Mesendoderm (in vitro differentiated cells): ENCODE data around the gene LRRC36.
A peak's percentile ranks its signal among the peaks of the same experiment; 100 is the strongest.

Experiments used
- DNase-seq: peaks from one replicate; pipeline ENCODE4 v3.0.0; 2013
- H2AK5ac ChIP-seq: 2 replicates; pipeline ENCODE4 v1.6.1; 2013; ENCODE audit warnings: low read length, inconsistent platforms
- H2BK120ac ChIP-seq: 2 replicates; pipeline ENCODE4 v1.6.1; 2013; ENCODE audit warnings: low read depth, mild to moderate bottlenecking, low read length, moderate library complexity, mixed read lengths
- H2BK15ac ChIP-seq: replicated peaks from 2 replicates; pipeline ENCODE4 v1.6.1; 2013; ENCODE audit warnings: low read depth, mild to moderate bottlenecking, moderate library complexity
- H2BK5ac ChIP-seq: 2 replicates; pipeline ENCODE4 v1.6.1; 2013; ENCODE audit warnings: low read length, inconsistent platforms
- H3K18ac ChIP-seq: 2 replicates; pipeline ENCODE4 v1.6.1; 2013; ENCODE audit warnings: mild to moderate bottlenecking, low read length, mixed read lengths
- H3K23ac ChIP-seq: one replicate; pipeline ENCODE4 v1.6.1; 2013; ENCODE audit warnings: low read length
- H3K27ac ChIP-seq: 2 replicates; pipeline ENCODE4 v1.5.1; 2013; ENCODE audit warnings: low read depth, mild to moderate bottlenecking, inconsistent platforms, low read length, moderate library complexity
- H3K27me3 ChIP-seq: 2 replicates; pipeline ENCODE4 v1.6.1; 2013; ENCODE audit warnings: low read length, control low read depth, mild to moderate bottlenecking, inconsistent platforms; ENCODE audit not compliant: insufficient read depth, poor library complexity
- H3K36me3 ChIP-seq: 2 replicates; pipeline ENCODE4 v1.6.1; 2013; ENCODE audit warnings: low read length, inconsistent platforms; ENCODE audit not compliant: control insufficient read depth, insufficient read depth
- H3K4ac ChIP-seq: one replicate; pipeline ENCODE4 v1.6.1; 2013; ENCODE audit warnings: low read depth, mild to moderate bottlenecking, low read length, moderate library complexity
- H3K4me1 ChIP-seq: 2 replicates; pipeline ENCODE4 v1.6.1; 2013; ENCODE audit warnings: low read depth, low read length, inconsistent platforms; ENCODE audit not compliant: control insufficient read depth
- H3K4me2 ChIP-seq: 2 replicates; pipeline ENCODE4 v1.6.1; 2013; ENCODE audit warnings: low read length
- H3K4me3 ChIP-seq: 2 replicates; pipeline ENCODE4 v1.5.1; 2013; ENCODE audit warnings: mild to moderate bottlenecking, low read length
- H3K56ac ChIP-seq: one replicate; pipeline ENCODE4 v1.6.1; 2013; ENCODE audit warnings: low read length
- H3K79me1 ChIP-seq: 2 replicates; pipeline ENCODE4 v1.6.1; 2013; ENCODE audit warnings: low read length, inconsistent platforms
- H3K79me2 ChIP-seq: 2 replicates; pipeline ENCODE4 v1.6.1; 2013; ENCODE audit warnings: mild to moderate bottlenecking, low read length; ENCODE audit not compliant: control insufficient read depth, insufficient read depth
- H3K9ac ChIP-seq: 2 replicates; pipeline ENCODE4 v1.6.1; 2013; ENCODE audit warnings: low read length, inconsistent platforms
- H4K5ac ChIP-seq: one replicate; pipeline ENCODE4 v1.6.1; 2013; ENCODE audit warnings: low read length
- H4K8ac ChIP-seq: one replicate; pipeline ENCODE4 v1.6.1; 2013; ENCODE audit warnings: low read depth, mild to moderate bottlenecking, control low read depth, low read length, moderate library complexity
- WGBS: extraction: QIAGEN DNeasy Blood & Tissue Kit; methylation state at CpG from one replicate; pipeline ENCODE4 v1.1.7; 2013; ENCODE audit warnings: low lambda C conversion rate, missing lambda C conversion rate; ENCODE audit not compliant: insufficient coverage; ENCODE audit errors: extremely low coverage; 5-methylcytosine and 5-hydroxymethylcytosine counted together

LRRC36 gene

GRCh38 chr16:67294938-67295361 lies 31.7 kb upstream of the LRRC36 start:
- H2BK15ac ChIP-seq: no peak overlapping the region
- H3K4me3 ChIP-seq: no peak overlapping the region
- H2BK120ac ChIP-seq: no peak overlapping the region
- H3K27me3 ChIP-seq: no peaks in the 10 kb centered on the region
- no peak overlapping the region for H3K4ac ChIP-seq
- H3K79me1 ChIP-seq: no peaks in the 10 kb centered on the region
- H3K18ac ChIP-seq: no peak overlapping the region
- no peaks in the 10 kb centered on the region for H3K79me2 ChIP-seq
- no peak overlapping the region for H4K8ac ChIP-seq
- H3K9ac ChIP-seq: no peak overlapping the region
- no peak overlapping the region for H3K56ac ChIP-seq
- no peak overlapping the region for H2BK5ac ChIP-seq
- H3K4me2 ChIP-seq: no peak overlapping the region
- DNase-seq: peak; percentile 30
- WGBS: no CpG with 5 or more reads among the region's 7 CpGs
- H3K27ac ChIP-seq: no peak overlapping the region
- H3K4me1 ChIP-seq: no peaks in the 10 kb centered on the region
- H4K5ac ChIP-seq: no peak overlapping the region
- H2AK5ac ChIP-seq: no peak overlapping the region
- no peaks in the 10 kb centered on the region for H3K36me3 ChIP-seq
- no peak overlapping the region for H3K23ac ChIP-seq

GRCh38 chr16:67296420-67296819 lies 30.2 kb upstream of the LRRC36 start:
- Histone ChIP-seq H2BK5ac (no peak overlapping the region), H3K56ac (no peak overlapping the region), H3K23ac (no peak overlapping the region), H3K9ac (no peak overlapping the region), H4K8ac (no peak overlapping the region), H2BK15ac (no peak overlapping the region), H2AK5ac (no peak overlapping the region), H2BK120ac (no peak overlapping the region), H3K79me1 (no peaks in the 10 kb centered on the region), H3K79me2 (no peaks in the 10 kb centered on the region), H3K36me3 (no peaks in the 10 kb centered on the region), H3K27me3 (no peaks in the 10 kb centered on the region), H3K4me3 (no peak overlapping the region), H3K4me1 (no peaks in the 10 kb centered on the region), H3K4ac (no peak overlapping the region), H3K18ac (no peak overlapping the region), H4K5ac (no peak overlapping the region), H3K27ac (no peak overlapping the region), H3K4me2 (no peak overlapping the region)
- no CpG with 5 or more reads among the region's 3 CpGs for WGBS
- no peak for DNase-seq

GRCh38 chr16:67298277-67298676 lies 28.3 kb upstream of the LRRC36 start:
- no peaks in the 10 kb centered on the region for H3K79me1 ChIP-seq
- no peak overlapping the region for H4K8ac ChIP-seq
- H2BK120ac ChIP-seq: no peak overlapping the region
- H3K4me3 ChIP-seq: no peak overlapping the region
- H2BK15ac ChIP-seq: no peak overlapping the region
- no peak overlapping the region for H3K18ac ChIP-seq
- no peak overlapping the region for H3K56ac ChIP-seq
- no peak for DNase-seq
- H3K27me3 ChIP-seq: no peaks in the 10 kb centered on the region
- no peak overlapping the region for H2BK5ac ChIP-seq
- H3K27ac ChIP-seq: no peak overlapping the region
- H3K9ac ChIP-seq: no peak overlapping the region
- H3K4me1 ChIP-seq: no peaks in the 10 kb centered on the region
- no peak overlapping the region for H4K5ac ChIP-seq
- H3K4ac ChIP-seq: no peak overlapping the region
- H3K4me2 ChIP-seq: no peak overlapping the region
- H3K79me2 ChIP-seq: no peaks in the 10 kb centered on the region
- no peak overlapping the region for H3K23ac ChIP-seq
- no CpG with 5 or more reads among the region's 9 CpGs for WGBS
- H3K36me3 ChIP-seq: no peaks in the 10 kb centered on the region
- no peak overlapping the region for H2AK5ac ChIP-seq

GRCh38 chr16:67299269-67299668 lies 27.3 kb upstream of the LRRC36 start:
- Histone ChIP-seq H3K4me1 (no peaks in the 10 kb centered on the region), H3K79me1 (no peaks in the 10 kb centered on the region), H4K5ac (no peak overlapping the region), H2BK5ac (no peak overlapping the region), H3K79me2 (no peaks in the 10 kb centered on the region), H3K18ac (no peak overlapping the region), H3K27me3 (no peaks in the 10 kb centered on the region), H3K27ac (no peak overlapping the region), H3K4me3 (no peak overlapping the region), H3K36me3 (no peaks in the 10 kb centered on the region), H3K9ac (no peak overlapping the region), H2BK15ac (no peak overlapping the region), H2BK120ac (no peak overlapping the region), H3K4ac (no peak overlapping the region), H3K56ac (no peak overlapping the region), H2AK5ac (no peak overlapping the region), H3K23ac (no peak overlapping the region), H4K8ac (no peak overlapping the region), H3K4me2 (no peak overlapping the region)
- no peak for DNase-seq
- WGBS: no CpG with 5 or more reads among the region's 15 CpGs

GRCh38 chr16:67301080-67301782 lies 25.4 kb upstream of the LRRC36 start:
- DNase-seq: no peak
- H3K4me3 ChIP-seq: no peak overlapping the region

GRCh38 chr16:67302076-67302475 lies 24.5 kb upstream of the LRRC36 start:
- H3K18ac ChIP-seq: no peak overlapping the region
- no peak overlapping the region for H3K4me2 ChIP-seq
- H2BK120ac ChIP-seq: no peak overlapping the region
- H4K8ac ChIP-seq: no peak overlapping the region
- no peak overlapping the region for H2AK5ac ChIP-seq
- WGBS: no CpG with 5 or more reads among the region's 7 CpGs
- no peak overlapping the region for H3K56ac ChIP-seq
- H3K27me3 ChIP-seq: no peaks in the 10 kb centered on the region
- H3K79me1 ChIP-seq: no peaks in the 10 kb centered on the region
- no peak overlapping the region for H2BK5ac ChIP-seq
- H3K23ac ChIP-seq: no peak overlapping the region
- H3K4me3 ChIP-seq: no peak overlapping the region
- no peak overlapping the region for H3K4ac ChIP-seq
- no peak for DNase-seq
- H3K36me3 ChIP-seq: no peaks in the 10 kb centered on the region
- H3K27ac ChIP-seq: no peak overlapping the region
- no peaks in the 10 kb centered on the region for H3K4me1 ChIP-seq
- no peak overlapping the region for H2BK15ac ChIP-seq
- no peaks in the 10 kb centered on the region for H3K79me2 ChIP-seq
- no peak overlapping the region for H3K9ac ChIP-seq
- no peak overlapping the region for H4K5ac ChIP-seq

More at GRCh38 chr16:67301080-67301782, 25.4 kb upstream of the LRRC36 start:
- Histone ChIP-seq H3K4me2 (no peak overlapping the region), H3K79me1 (no peaks in the 10 kb centered on the region), H4K8ac (no peak overlapping the region), H3K4me1 (no peaks in the 10 kb centered on the region), H3K27me3 (no peaks in the 10 kb centered on the region), H3K79me2 (no peaks in the 10 kb centered on the region), H3K18ac (no peak overlapping the region), H3K9ac (no peak overlapping the region), H3K56ac (no peak overlapping the region), H2BK5ac (no peak overlapping the region), H2BK120ac (no peak overlapping the region), H3K36me3 (no peaks in the 10 kb centered on the region), H3K27ac (no peak overlapping the region), H3K23ac (no peak overlapping the region), H3K4ac (no peak overlapping the region), H4K5ac (no peak overlapping the region), H2BK15ac (no peak overlapping the region), H2AK5ac (no peak overlapping the region)
- no CpG with 5 or more reads among the region's 11 CpGs for WGBS
